Lower lobe of right lung (tissue), 2 donors: ENCODE data around the gene TFAP2C. TPM values are rescaled to one million over a fixed set of nuclear protein-coding genes. Genes with fewer than 3 reads are reported as not detected.
A peak's percentile ranks its signal among the peaks of the same experiment; 100 is the strongest.

ENCODE experiments used
- ATAC-seq, 2 donors: fragments of 200-7000 bp; cut with Tn5 transposase; one replicate each; pipeline ENCODE4 v1.9.1; 2020 to 2022; ENCODE audit warnings: mild to moderate bottlenecking in 2 of 2, moderate library complexity in 2 of 2
- DNase-seq: peaks from one replicate; pipeline ENCODE4 v3.0.0-alpha.2; 2020
- H3K27ac ChIP-seq: fragments of 200-600 bp; one replicate; pipeline ENCODE4 v1.8.0; 2022
- H3K27me3 ChIP-seq: fragments of 200-600 bp; one replicate; pipeline ENCODE4 v1.8.0; 2022; ENCODE audit warnings: low read depth
- H3K36me3 ChIP-seq: fragments of 200-600 bp; one replicate; pipeline ENCODE4 v1.8.0; 2022; ENCODE audit warnings: mild to moderate bottlenecking
- H3K4me1 ChIP-seq: fragments of 200-600 bp; one replicate; pipeline ENCODE4 v1.8.0; 2022
- H3K4me3 ChIP-seq: fragments of 200-600 bp; one replicate; pipeline ENCODE4 v1.8.0; 2022; ENCODE audit warnings: mild to moderate bottlenecking
- H3K9me3 ChIP-seq: fragments of 200-600 bp; one replicate; pipeline ENCODE4 v1.8.0; 2022
- intact Hi-C: fragments of 100-400 bp; cut with DNase I; formaldehyde crosslinking; loops from one replicate; pipeline ENCODE4 v1.11.0; 2022
- total RNA-seq: library from RNA; stranded (reverse); fragmentation: NEBNext Ultra II Directional; extraction: Animal tissue kit (Norgen Biotek cat#: 25700); gene quantifications from one replicate; pipeline ENCODE4 v1.2.1, GENCODE V29; 2021
- TF ChIP-seq, protein P1 (sequence below): fragments of 200-600 bp; IDR thresholded peaks from one replicate; pipeline ENCODE4 v1.8.0; 2022; ENCODE audit warnings: antibody characterized with exemption, mild to moderate bottlenecking
- donor health status: DM: no; HTN: yes; CAD: no; lungs with severe emphysema.

TFAP2C gene
- total RNA-seq, 1 donor from 2014 or later: 4.2 TPM

DNA sequence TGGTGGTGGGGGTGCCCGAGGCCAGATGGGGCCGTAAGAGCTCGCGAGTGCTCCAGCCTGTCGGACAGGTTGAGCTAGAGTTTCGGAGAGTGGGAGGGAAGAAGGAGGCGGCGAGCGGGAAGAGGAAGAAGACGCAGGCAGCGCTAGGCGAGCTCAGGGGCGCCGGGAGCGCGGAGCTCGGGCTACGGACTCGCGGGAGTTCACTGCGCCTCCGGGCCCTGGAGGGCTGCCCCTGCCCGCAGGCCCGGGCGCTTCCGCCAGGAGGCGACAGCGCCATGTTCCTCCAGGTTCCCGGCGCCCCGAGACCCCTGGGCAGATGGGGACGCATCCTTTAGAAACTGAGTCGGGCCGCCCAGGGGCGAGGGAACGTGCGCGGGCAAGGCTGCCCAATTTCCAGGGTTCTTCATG is 984 bp downstream of the TFAP2C start:
- Histone ChIP-seq H3K4me1 (peaks cover 26% of the 10 kb centered on the region), H3K27ac (peak overlapping the region; percentile 79), H3K36me3 (no peaks in the 10 kb centered on the region), H3K27me3 (peaks cover 95% of the 10 kb centered on the region), H3K4me3 (peak overlapping the region; percentile 64), H3K9me3 (no peaks in the 10 kb centered on the region)
- peak; percentile 88 for DNase-seq
- intact Hi-C loops: no loop called here
- peak; percentile 86 to 90 for ATAC-seq
- TF ChIP-seq, protein P1, sequence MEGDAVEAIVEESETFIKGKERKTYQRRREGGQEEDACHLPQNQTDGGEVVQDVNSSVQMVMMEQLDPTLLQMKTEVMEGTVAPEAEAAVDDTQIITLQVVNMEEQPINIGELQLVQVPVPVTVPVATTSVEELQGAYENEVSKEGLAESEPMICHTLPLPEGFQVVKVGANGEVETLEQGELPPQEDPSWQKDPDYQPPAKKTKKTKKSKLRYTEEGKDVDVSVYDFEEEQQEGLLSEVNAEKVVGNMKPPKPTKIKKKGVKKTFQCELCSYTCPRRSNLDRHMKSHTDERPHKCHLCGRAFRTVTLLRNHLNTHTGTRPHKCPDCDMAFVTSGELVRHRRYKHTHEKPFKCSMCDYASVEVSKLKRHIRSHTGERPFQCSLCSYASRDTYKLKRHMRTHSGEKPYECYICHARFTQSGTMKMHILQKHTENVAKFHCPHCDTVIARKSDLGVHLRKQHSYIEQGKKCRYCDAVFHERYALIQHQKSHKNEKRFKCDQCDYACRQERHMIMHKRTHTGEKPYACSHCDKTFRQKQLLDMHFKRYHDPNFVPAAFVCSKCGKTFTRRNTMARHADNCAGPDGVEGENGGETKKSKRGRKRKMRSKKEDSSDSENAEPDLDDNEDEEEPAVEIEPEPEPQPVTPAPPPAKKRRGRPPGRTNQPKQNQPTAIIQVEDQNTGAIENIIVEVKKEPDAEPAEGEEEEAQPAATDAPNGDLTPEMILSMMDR: peak; percentile 47

DNA sequence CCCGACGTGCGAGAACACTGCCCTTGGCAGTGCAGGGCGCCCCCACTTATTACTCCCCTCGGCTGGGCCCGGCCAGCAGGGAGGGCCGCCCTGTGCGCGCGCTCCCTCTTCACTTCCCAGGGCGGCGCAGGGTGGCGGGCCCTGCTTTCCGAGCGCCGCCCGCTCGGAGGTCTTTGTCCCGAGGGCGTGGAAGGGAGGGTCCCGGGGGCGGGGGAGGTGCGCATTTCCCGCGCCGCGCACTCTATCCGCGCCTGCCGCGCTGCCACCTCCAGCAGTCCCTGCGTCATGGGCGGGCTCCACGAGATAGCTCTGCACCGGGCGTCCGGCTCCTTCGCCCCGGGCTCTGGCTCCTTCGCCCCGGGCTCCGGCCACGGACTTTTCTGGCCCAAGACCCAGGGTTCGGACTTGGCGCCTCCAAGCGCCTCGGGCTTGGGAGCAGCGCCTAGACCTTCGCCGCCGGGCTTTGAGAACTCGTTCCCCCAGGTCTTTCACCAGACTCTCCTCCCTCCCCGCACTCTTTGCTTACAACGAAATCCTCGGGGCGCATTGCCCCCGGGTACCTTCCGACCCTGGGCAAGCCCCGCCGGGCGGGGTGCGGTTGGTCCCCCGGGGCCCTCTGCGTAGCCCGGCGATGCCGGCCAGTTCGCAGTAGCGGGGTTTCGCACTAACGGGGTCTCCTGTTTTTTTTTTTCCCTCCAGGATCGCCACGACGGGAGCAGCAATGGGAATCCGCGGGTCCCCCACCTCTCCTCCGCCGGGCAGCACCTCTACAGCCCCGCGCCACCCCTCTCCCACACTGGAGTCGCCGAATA is 1.6 kb downstream of the TFAP2C start:
- Histone ChIP-seq H3K9me3 (no peaks in the 10 kb centered on the region), H3K4me1 (peaks cover 26% of the 10 kb centered on the region), H3K27me3 (peaks cover 88% of the 10 kb centered on the region), H3K27ac (peak overlapping the region; percentile 79), H3K4me3 (peak overlapping the region; percentile 64), H3K36me3 (no peaks in the 10 kb centered on the region)
- ATAC-seq (peak; percentile 28 to 33), DNase-seq (no peak)
- TF ChIP-seq, protein P1: no peak
- intact Hi-C loops: no loop called here

DNA sequence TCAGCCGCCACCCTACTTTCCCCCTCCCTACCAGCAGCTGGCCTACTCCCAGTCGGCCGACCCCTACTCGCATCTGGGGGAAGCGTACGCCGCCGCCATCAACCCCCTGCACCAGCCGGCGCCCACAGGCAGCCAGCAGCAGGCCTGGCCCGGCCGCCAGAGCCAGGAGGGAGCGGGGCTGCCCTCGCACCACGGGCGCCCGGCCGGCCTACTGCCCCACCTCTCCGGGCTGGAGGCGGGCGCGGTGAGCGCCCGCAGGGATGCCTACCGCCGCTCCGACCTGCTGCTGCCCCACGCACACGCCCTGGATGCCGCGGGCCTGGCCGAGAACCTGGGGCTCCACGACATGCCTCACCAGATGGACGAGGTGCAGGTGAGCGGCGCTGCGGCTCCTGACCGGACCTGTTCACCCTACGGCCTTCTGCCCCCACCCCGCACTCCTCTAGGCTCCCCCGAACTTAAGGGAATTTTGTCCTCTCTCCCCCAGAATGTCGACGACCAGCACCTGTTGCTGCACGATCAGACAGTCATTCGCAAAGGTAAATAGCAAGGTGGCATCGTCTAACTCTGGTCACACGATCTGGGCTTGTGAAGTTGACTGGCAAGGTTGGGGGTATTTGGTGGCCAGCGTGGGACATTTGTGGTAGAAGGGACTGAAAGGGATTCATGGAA is 2.3 kb downstream of the TFAP2C start:
- Histone ChIP-seq H3K4me3 (no peak overlapping the region), H3K4me1 (peaks cover 26% of the 10 kb centered on the region), H3K27ac (no peak overlapping the region), H3K9me3 (no peaks in the 10 kb centered on the region), H3K27me3 (peaks cover 81% of the 10 kb centered on the region), H3K36me3 (no peaks in the 10 kb centered on the region)
- intact Hi-C loops: no loop called here
- DNase-seq: no peak
- TF ChIP-seq, protein P1: no peak
- no peak for ATAC-seq

DNA sequence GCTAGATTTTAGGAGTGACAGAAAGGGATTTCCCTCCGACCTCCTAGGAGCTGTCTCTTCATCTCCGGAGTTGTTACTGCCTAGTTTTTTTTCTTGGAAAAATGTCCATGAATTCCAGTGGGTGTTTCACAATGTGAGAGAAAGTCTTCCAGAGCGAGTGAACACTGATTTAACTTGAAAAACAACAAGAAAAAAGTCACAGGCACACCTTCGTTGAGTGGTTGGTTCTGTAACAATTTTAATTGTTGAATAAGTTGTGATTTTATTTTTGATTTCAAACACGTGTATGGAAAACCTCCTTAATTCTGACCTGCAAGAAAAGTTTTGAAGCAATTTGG is 2.9 kb downstream of the TFAP2C start:
- intact Hi-C loops: no loop called here
- no peaks in the 10 kb centered on the region for H3K36me3 ChIP-seq

DNA sequence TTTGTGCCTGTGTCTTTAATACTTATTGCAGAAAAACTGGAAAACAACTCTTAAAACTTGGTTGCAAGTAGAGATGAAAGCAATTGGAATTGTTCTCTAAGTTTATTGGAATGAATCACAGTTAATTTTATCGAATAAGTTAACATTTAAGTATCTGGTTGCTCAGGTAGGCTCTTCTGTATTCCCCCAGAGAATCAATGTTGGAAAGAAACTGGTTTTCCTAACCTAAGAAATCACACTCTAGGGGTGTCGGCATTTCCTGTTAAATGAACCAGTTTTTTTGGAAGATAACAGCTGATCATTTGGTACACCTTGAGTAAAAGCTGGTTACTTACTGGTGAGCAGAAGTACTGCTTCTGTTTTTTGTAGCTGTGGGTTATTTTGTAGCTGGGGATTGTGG is 5.2 kb downstream of the TFAP2C start:
- no peaks in the 10 kb centered on the region for H3K9me3 ChIP-seq
- ATAC-seq (no peak), DNase-seq (no peak)
- intact Hi-C loops: no loop called here
- peaks cover 4% of the 10 kb centered on the region for H3K4me1 ChIP-seq
- TF ChIP-seq, protein P1: no peak
- H3K27me3 ChIP-seq: peaks cover 52% of the 10 kb centered on the region
- H3K27ac ChIP-seq: no peak overlapping the region
- H3K36me3 ChIP-seq: no peaks in the 10 kb centered on the region
- H3K4me3 ChIP-seq: no peak overlapping the region

More for the DNA sequence above, 2.9 kb downstream of the TFAP2C start:
- Histone ChIP-seq H3K4me1 (peaks cover 24% of the 10 kb centered on the region), H3K27ac (no peak overlapping the region), H3K4me3 (no peak overlapping the region), H3K27me3 (peaks cover 76% of the 10 kb centered on the region), H3K9me3 (no peaks in the 10 kb centered on the region)
- no peak for DNase-seq
- TF ChIP-seq, protein P1: no peak
- no peak for ATAC-seq
